Endothelial cell of umbilical vein (primary cell): ENCODE results near the gene PSMB7.

Experiments used
- CTCF ChIP-seq, 2 donors: IDR thresholded peaks; 1 replicate in 1 of 2; 2 replicates in 1 of 2; pipeline ENCODE4 v1.5.1; 2011; ENCODE audit warnings: low read length in 2 of 2, mild to moderate bottlenecking in 2 of 2, moderate library complexity in 2 of 2, control low read depth in 1 of 2, inconsistent platforms in 1 of 2, low read depth in 1 of 2; ENCODE audit not compliant: insufficient read depth in 1 of 2; ENCODE audit errors: extremely low read depth in 1 of 2
- EZH2 ChIP-seq: IDR thresholded peaks from 2 replicates; pipeline ENCODE4 v1.6.1; 2012; ENCODE audit warnings: borderline replicate concordance, low read depth, mild to moderate bottlenecking, moderate library complexity, low read length, inconsistent platforms; ENCODE audit not compliant: severe bottlenecking
- FOS ChIP-seq: IDR thresholded peaks from 2 replicates; pipeline ENCODE4 v1.6.1; 2011; ENCODE audit warnings: mild to moderate bottlenecking, low read length, moderate library complexity, borderline replicate concordance; ENCODE audit not compliant: insufficient read depth
- GATA2 ChIP-seq: IDR thresholded peaks from 2 replicates; pipeline ENCODE4 v1.7.0; 2011; ENCODE audit warnings: low read depth, mild to moderate bottlenecking, moderate library complexity, mixed read lengths, low read length; ENCODE audit not compliant: insufficient read length, insufficient read depth
- JUN ChIP-seq: IDR thresholded peaks from 2 replicates; pipeline ENCODE4 v1.6.1; 2011; ENCODE audit warnings: borderline replicate concordance, low read depth; ENCODE audit not compliant: insufficient read length, insufficient read depth
- MAX ChIP-seq: IDR thresholded peaks from 2 replicates; pipeline ENCODE4 v1.6.1; 2011; ENCODE audit not compliant: insufficient read depth, insufficient read length
- MYC ChIP-seq: IDR thresholded peaks from one replicate; pipeline ENCODE4 v1.6.1; 2011; ENCODE audit warnings: mild to moderate bottlenecking, low read depth, low read length
- POLR2A ChIP-seq: IDR thresholded peaks from 2 replicates; pipeline ENCODE4 v1.6.1; 2012; ENCODE audit warnings: low read depth, mild to moderate bottlenecking, control low read depth, low read length
- POLR2AphosphoS5 ChIP-seq: IDR thresholded peaks from 2 replicates; pipeline ENCODE4 v1.6.1; 2012; ENCODE audit warnings: low read depth, mild to moderate bottlenecking, control low read depth, low read length, moderate library complexity; ENCODE audit not compliant: insufficient read depth

- TF ChIP-seq CTCF (IDR thresholded peaks at IDR 0.05; ENCODE audit: extremely low read depth in 1 of 2, insufficient read depth in 1 of 2, low read depth in 1 of 2, low read length in 2 of 2) (no peak), MYC (no peak), POLR2A (no peak), MAX (no peak), EZH2 (no peak), GATA2 (no peak), POLR2AphosphoS5 (no peak), FOS (no peak), JUN (no peak)
These were observed 26.8 kb downstream of the PSMB7 start for GRCh38 chr9:124388275-124389048.
